ENCODE results near the gene ARRDC4.

The ARRDC4 gene

GRCh38 chr15:98018761-98019351, 58.4 kb downstream of the ARRDC4 start:
- no peaks in the 10 kb centered on the region for H3K27me3 ChIP-seq (ENCODE audit: low read length)
- H3K9ac ChIP-seq (ENCODE audit: low read length): no peak overlapping the region
- no peak overlapping the region for H3K27ac ChIP-seq (ENCODE audit: low read depth, low read length)
- no peak overlapping the region for H3K4me3 ChIP-seq (ENCODE audit: insufficient read depth, low read length, poor library complexity, severe bottlenecking)
- no peaks in the 10 kb centered on the region for H3K36me3 ChIP-seq (ENCODE audit: low read length)
- H3K9me3 ChIP-seq (ENCODE audit: insufficient read depth, low read length): no peaks in the 10 kb centered on the region
- no peak overlapping the region for H2AFZ ChIP-seq (ENCODE audit: low read depth, low read length, severe bottlenecking)
- H3K4me2 ChIP-seq (ENCODE audit: low read depth, low read length, poor library complexity, severe bottlenecking): no peak overlapping the region
- no peaks in the 10 kb centered on the region for H3K79me2 ChIP-seq (ENCODE audit: insufficient read depth, low read length)
- TF ChIP-seq, protein P1, sequence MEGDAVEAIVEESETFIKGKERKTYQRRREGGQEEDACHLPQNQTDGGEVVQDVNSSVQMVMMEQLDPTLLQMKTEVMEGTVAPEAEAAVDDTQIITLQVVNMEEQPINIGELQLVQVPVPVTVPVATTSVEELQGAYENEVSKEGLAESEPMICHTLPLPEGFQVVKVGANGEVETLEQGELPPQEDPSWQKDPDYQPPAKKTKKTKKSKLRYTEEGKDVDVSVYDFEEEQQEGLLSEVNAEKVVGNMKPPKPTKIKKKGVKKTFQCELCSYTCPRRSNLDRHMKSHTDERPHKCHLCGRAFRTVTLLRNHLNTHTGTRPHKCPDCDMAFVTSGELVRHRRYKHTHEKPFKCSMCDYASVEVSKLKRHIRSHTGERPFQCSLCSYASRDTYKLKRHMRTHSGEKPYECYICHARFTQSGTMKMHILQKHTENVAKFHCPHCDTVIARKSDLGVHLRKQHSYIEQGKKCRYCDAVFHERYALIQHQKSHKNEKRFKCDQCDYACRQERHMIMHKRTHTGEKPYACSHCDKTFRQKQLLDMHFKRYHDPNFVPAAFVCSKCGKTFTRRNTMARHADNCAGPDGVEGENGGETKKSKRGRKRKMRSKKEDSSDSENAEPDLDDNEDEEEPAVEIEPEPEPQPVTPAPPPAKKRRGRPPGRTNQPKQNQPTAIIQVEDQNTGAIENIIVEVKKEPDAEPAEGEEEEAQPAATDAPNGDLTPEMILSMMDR (IDR thresholded peaks at IDR 0.05; ENCODE audit: insufficient read depth, low read length, poor library complexity, severe bottlenecking): no peak
- TF ChIP-seq EZH2phosphoT487 (conservative IDR thresholded peaks at IDR 0.05; ENCODE audit: low read length): no peak
- H3K9me2 ChIP-seq (replicated peaks; ENCODE audit: insufficient read depth, low read length): no peaks in the 10 kb centered on the region
- no peaks in the 10 kb centered on the region for H3F3A ChIP-seq (ENCODE audit: insufficient read depth)
- no peaks in the 10 kb centered on the region for H4K20me1 ChIP-seq (ENCODE audit: low read depth, low read length)
